ENCODE measurements around the gene CASP7. TPM values are rescaled to one million over a fixed set of nuclear protein-coding genes. Genes with fewer than 3 reads are reported as not detected.

The CASP7 gene
- total RNA-seq, 1 donor from 2014 or later = 11.8 TPM

DNA sequence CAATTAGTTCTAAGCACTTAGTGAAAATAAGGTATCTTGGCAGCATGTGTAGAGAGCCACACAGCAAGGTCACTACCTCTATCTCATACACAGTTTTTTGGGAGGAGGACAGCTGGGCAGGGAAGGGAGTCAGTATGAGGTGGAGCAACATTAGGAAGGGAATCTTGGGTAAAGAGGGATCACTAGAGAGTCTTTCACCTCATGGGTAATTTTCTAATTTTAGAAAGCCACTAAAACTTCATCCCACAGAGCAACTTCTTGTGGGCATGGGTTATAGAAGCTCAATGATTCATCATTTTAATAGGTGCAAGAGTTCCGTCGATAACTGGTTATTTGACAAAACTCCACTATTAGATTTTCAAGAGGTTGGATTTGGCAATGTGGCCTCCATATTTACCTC lies 18.4 kb upstream of the CASP7 start:
- TF ChIP-seq, protein P1, sequence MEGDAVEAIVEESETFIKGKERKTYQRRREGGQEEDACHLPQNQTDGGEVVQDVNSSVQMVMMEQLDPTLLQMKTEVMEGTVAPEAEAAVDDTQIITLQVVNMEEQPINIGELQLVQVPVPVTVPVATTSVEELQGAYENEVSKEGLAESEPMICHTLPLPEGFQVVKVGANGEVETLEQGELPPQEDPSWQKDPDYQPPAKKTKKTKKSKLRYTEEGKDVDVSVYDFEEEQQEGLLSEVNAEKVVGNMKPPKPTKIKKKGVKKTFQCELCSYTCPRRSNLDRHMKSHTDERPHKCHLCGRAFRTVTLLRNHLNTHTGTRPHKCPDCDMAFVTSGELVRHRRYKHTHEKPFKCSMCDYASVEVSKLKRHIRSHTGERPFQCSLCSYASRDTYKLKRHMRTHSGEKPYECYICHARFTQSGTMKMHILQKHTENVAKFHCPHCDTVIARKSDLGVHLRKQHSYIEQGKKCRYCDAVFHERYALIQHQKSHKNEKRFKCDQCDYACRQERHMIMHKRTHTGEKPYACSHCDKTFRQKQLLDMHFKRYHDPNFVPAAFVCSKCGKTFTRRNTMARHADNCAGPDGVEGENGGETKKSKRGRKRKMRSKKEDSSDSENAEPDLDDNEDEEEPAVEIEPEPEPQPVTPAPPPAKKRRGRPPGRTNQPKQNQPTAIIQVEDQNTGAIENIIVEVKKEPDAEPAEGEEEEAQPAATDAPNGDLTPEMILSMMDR (IDR thresholded peaks at IDR 0.05; ENCODE audit: unreplicated experiment) = no peak
- peaks cover 19% of the 10 kb centered on the region for H3K27me3 Mint-ChIP-seq (ENCODE audit: low read depth)
- H3K9me3 Mint-ChIP-seq = no peaks in the 10 kb centered on the region
- no peaks in the 10 kb centered on the region for H3K36me3 Mint-ChIP-seq
- H3K4me3 Mint-ChIP-seq = no peak overlapping the region
- H3K4me1 Mint-ChIP-seq = peaks cover 7% of the 10 kb centered on the region
- DNase-seq (ENCODE audit: low spot score in 2 of 2, unreplicated experiment in 2 of 2) = no peak
- no peak overlapping the region for H3K27ac Mint-ChIP-seq

DNA sequence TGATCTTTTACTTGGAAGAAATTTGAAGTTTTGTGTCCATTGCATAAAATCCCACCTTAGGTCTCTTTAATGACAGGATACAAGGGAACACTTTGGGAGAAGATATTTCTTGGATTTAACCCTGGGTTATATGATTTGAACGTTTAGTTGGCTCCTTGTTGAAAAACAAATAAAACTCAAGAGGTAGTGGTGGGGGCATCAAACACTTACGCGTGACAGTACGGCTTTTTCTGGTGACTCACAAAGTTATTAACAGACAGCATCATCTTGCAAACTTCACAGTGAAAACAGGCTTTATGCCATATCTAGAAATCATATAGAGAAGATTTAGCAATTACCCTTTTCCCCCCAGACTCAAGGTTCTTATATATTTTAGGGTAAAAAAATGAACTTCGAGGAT lies 16.6 kb upstream of the CASP7 start:
- no peaks in the 10 kb centered on the region for H3K9me3 Mint-ChIP-seq
- TF ChIP-seq, protein P1 (IDR thresholded peaks at IDR 0.05; ENCODE audit: unreplicated experiment) = no peak
- no peak for DNase-seq (ENCODE audit: low spot score in 2 of 2, unreplicated experiment in 2 of 2)
- H3K4me3 Mint-ChIP-seq = no peak overlapping the region
- H3K27me3 Mint-ChIP-seq (ENCODE audit: low read depth) = peaks cover 8% of the 10 kb centered on the region
- no peak overlapping the region for H3K27ac Mint-ChIP-seq
- H3K4me1 Mint-ChIP-seq = peaks cover 7% of the 10 kb centered on the region
- H3K36me3 Mint-ChIP-seq = no peaks in the 10 kb centered on the region

DNA sequence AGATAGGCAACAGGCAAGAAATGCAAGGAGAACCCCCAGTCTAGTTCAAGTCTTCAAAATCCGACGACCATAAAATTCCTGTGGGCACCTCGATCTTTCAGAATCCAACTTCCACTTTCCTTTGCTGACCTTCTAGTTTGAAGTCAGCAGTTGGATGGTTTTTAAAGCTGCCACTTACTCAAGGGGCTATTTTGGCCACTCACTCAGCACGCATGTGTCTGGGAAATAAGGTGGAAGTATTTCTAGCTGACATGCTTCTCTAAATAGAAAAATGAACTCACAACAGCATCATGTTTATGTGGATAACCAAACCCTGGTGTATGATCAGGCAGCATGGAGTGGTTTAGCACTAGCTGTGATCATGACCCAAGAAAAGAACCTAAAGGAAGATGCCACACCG lies 15.8 kb upstream of the CASP7 start, which contains the start of gene NRAP:
TSS of gene NRAP (minus strand) at position 134 of the 400 bp plus-strand sequence. CDS start 159 bp downstream, outside the sequence.
- Mint-ChIP-seq H3K4me3 (no peak within 1 kb of the TSS), H3K36me3 (no peaks in the 10 kb centered on the region), H3K27ac (no peak within 1 kb of the TSS), H3K27me3 (ENCODE audit: low read depth) (peaks cover 6% of the 10 kb centered on the region), H3K9me3 (no peaks in the 10 kb centered on the region), H3K4me1 (peaks cover 7% of the 10 kb centered on the region)
- TF ChIP-seq, protein P1 (IDR thresholded peaks at IDR 0.05; ENCODE audit: unreplicated experiment) = no peak
- DNase-seq (ENCODE audit: low spot score in 2 of 2, unreplicated experiment in 2 of 2) = no peak

DNA sequence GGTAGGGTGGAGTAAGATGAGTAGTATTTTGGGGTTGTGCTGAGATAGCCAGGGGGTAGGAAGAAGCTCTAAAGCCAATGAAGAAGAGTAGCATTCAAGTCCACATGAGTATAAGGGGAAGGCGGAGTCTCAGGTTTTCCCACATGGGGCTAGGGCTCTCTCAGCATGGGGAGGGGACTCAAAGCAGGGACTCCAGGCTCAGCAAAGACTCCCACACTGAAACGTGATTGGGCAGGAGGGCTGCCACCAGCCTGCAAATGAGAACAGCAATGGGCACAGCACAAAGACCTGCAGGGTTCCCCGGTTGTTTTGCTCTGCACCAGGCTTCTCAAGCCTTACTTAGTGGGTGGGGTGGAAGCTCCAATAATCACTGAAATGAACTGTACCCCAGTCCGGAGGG lies 14.4 kb upstream of the CASP7 start:
- no peak overlapping the region for H3K4me3 Mint-ChIP-seq
- no peaks in the 10 kb centered on the region for H3K36me3 Mint-ChIP-seq
- H3K27ac Mint-ChIP-seq = no peak overlapping the region
- no peak for DNase-seq (ENCODE audit: low spot score in 2 of 2, unreplicated experiment in 2 of 2)
- H3K9me3 Mint-ChIP-seq = no peaks in the 10 kb centered on the region
- TF ChIP-seq, protein P1 (IDR thresholded peaks at IDR 0.05; ENCODE audit: unreplicated experiment) = no peak
- peaks cover 7% of the 10 kb centered on the region for H3K4me1 Mint-ChIP-seq
- peaks cover 6% of the 10 kb centered on the region for H3K27me3 Mint-ChIP-seq (ENCODE audit: low read depth)

DNA sequence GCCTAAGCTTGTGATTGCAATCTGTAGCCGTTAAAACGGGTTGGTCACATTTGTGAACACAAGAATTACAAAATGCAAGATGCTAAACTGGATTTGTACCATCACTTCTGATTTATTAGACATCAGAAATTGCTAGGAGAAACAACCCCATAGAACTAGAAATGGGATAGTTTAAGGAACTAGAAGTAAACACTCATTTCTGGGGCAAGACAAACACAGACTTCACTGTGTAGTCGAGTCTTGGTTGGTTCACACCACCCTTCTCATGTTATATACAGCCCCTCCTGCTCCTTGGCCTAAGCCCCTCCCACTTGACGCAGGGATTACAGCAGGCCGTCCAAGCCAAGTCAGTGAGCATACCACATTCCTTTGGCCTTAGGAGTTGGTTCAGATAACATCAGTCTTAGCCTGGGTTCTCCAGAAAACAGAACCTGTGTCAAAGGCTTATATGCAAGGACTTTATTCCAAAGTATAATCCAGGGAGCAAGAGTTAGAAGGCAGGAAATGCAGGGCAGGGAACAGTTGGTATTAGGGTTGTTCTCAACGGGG lies 13.8 kb upstream of the CASP7 start:
- Mint-ChIP-seq H3K4me3 (no peak overlapping the region), H3K4me1 (peaks cover 7% of the 10 kb centered on the region)
- no peak for DNase-seq (ENCODE audit: low spot score in 2 of 2, unreplicated experiment in 2 of 2)

More for the DNA sequence above, 13.8 kb upstream of the CASP7 start:
- TF ChIP-seq, protein P1 (IDR thresholded peaks at IDR 0.05; ENCODE audit: unreplicated experiment) = no peak
- peaks cover 6% of the 10 kb centered on the region for H3K27me3 Mint-ChIP-seq (ENCODE audit: low read depth)
- no peak overlapping the region for H3K27ac Mint-ChIP-seq
- H3K9me3 Mint-ChIP-seq = peaks cover 3% of the 10 kb centered on the region
- H3K36me3 Mint-ChIP-seq = no peaks in the 10 kb centered on the region

Measured in mesothelial cell of epicardium (in vitro differentiated cells).